ENCODE data around the gene SYNJ2.

Gene SYNJ2

GRCh38 chr6:158053377-158054313 is 72.0 kb downstream of the SYNJ2 start:
- DNase-seq (ENCODE audit: low read depth in 2 of 2, low spot score in 1 of 2), result no peak

- no peak for DNase-seq (ENCODE audit: low read depth in 2 of 2, low spot score in 1 of 2)
Measured at GRCh38 chr6:158056355-158056754, 74.7 kb downstream of the SYNJ2 start.

- no peak for DNase-seq (ENCODE audit: low read depth in 2 of 2, low spot score in 1 of 2)
Measured at GRCh38 chr6:158056804-158057203, 75.1 kb downstream of the SYNJ2 start.

GRCh38 chr6:158057213-158057987 is 75.7 kb downstream of the SYNJ2 start:
- no peak for DNase-seq (ENCODE audit: low read depth in 2 of 2, low spot score in 1 of 2)

DNA sequence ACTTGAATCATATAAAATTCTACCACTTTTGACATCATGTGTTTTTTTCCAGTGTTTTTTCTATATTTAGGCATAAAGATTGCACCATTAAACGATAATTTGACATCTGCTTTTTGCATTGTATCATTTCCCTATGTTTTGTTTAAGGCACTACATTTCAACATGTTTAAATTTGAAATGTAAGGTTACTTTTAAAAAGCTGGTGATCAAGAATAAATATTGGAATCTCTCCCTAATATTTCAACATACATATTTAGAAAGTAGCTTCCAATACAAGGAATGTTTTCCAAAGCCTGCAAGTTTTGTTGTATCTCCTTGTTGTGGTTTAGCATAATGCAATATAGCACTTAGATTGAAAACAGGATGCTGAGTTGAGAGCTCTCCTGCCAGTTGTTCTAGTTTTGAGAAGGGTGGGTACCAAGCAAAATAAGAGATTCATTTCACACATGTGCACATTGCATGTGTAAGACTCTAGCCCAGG is 76.5 kb downstream of the SYNJ2 start:
- DNase-seq (ENCODE audit: low read depth in 2 of 2, low spot score in 1 of 2), result no peak

DNA sequence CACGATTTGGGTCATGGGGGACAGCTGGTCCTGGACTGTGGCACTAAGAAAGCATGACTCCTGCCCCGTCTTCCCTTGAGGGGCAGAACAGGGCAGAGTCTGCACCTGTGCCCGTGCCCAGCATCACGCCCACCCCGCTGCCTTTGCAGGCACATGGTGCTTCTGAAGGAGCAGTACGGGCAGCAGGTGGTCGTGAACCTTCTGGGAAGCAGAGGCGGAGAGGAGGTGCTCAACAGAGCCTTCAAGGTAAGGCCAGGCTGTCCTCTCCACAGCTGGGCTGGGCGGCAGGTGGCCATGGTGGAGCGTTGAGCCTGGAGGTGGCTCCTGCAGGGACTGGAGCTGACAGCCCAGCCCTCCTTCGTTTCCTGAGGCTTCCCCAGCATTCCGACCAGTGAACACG is 77.4 kb downstream of the SYNJ2 start:
- DNase-seq (ENCODE audit: low read depth in 2 of 2, low spot score in 1 of 2), result no peak

DNA sequence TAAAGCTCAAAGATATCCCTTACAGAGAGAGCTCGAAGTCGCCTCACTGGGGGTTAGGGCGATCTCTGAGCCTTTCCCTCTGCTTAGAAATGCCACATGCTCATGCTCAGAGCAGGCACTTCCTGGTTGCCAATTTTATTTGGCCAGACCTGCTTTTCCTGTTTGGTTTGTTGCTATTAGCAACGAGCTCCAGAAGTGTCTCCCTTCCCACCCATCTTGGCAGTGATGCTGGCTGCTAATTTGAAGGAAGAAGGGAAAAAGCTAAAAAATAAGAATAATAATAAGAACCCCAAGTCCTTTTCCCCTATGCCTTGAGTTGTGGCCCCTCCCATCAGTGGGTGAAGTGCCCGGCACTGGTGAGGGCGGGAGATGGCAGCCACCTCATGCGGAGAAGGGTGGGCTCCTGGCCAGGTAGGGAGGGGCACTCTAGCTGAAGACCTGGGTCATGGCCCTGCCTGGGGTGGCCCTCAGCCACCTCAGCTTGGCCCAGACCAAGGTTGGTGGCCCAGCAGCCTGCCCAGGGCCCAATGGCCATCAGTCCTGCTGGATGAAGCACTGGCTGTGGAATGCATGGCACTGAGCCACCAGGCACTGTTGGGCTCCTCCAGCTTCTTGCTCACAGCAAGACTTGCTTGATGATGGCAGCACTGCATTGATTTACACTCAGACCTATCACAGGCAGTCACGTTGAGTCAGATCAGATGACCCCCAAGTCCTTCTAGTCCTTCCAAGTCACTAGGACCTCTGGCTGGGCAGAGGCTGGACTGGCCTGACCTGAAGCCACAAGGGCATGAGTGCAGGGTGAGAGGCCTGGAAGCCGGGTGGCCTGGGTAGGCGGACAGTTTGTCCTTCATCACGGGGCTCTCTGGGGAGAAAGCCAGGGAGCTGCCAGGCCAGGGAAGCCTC is 79.0 kb downstream of the SYNJ2 start:
- no peak for DNase-seq (ENCODE audit: low read depth in 2 of 2, low spot score in 1 of 2)

- no peak for DNase-seq (ENCODE audit: low read depth in 2 of 2, low spot score in 1 of 2)
Measured at GRCh38 chr6:158061361-158061708, 79.7 kb downstream of the SYNJ2 start.

DNA sequence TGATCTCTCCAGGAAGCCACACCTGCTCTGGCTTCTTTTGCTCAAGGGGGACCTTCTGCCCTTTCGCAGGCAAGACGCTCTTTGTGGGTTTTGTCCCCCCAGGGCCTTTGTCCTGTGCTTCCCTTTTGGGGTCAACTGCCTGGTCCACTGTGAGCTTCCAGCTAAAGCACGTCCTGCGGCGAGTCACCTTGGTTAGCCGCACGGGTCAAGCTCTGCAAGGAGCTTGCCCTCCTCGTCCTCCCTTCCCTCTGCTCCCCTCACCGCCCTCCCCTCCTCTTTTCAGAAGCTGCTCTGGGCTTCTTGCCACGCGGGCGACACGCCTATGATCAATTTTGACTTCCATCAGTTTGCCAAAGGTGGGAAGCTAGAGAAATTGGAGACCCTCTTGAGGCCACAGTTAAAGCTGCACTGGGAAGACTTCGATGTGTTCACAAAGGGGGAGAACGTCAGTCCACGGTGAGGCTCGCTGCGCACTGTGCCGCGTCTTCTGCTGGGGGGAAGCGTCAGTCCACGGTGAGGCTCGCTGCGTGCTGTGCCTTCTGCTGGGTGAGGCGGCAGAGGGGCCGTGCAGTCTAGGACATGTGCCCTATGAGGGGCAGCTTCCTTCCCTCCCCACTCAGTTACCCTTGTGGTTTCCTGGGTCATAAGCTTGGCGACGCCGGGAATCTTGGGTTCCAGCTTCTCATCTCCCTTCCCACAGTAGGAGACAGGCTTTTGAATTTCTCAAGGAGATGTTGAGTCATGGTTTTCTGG is 80.2 kb downstream of the SYNJ2 start:
- no peak for DNase-seq (ENCODE audit: low read depth in 2 of 2, low spot score in 1 of 2)

DNA sequence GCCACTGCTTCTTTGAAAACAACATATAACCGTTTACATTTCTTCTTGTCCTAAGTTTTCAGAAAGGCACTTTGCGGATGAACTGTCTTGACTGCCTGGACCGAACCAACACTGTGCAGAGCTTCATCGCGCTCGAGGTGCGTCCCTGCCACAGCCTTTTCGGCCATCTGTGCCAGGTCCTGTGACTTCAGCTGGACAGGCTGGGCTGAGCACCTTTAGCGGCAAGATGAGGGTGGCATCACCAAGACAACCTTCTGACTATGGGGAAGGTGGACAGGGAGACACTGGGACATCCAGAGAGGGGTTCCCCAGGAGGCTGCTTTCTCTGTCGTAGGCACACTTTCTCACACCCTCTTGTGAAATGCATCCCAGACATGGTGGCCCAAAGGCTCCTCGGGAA is 82.1 kb downstream of the SYNJ2 start:
- no peak for DNase-seq (ENCODE audit: low read depth in 2 of 2, low spot score in 1 of 2)

- no peak for DNase-seq (ENCODE audit: low read depth in 2 of 2, low spot score in 1 of 2)
Measured at GRCh38 chr6:158064725-158065251, 83.1 kb downstream of the SYNJ2 start.

DNA sequence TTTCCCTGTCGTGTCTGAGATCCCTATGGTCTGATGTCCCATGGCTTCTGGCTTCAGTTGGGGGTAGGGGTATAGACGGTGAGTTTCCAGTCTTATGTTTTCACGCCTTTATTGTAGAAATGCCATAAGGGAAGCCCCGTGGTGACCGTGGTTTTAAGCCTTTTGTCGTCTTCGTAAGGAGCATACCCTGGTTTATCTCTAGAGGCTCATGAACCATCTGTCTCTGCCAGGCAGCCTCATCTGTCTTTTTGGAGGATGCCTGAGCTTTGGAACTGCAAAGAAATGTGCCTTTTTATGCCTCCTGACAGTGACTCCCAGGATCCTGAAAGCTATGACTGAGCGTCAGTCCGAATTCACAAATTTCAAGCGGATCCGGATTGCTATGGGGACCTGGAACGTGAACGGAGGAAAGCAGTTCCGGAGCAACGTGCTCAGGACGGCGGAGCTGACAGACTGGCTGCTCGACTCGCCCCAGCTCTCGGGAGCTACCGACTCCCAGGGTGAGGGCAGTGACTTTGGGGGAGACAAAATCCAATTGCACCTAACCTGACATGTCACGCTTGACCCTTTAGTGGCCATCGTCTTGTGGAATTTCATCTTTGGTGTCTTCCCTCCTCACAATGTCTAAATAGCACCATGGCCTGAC is 84.6 kb downstream of the SYNJ2 start:
- no peak for DNase-seq (ENCODE audit: low read depth in 2 of 2, low spot score in 1 of 2)

GRCh38 chr6:158067436-158068015 is 85.9 kb downstream of the SYNJ2 start:
- no peak for DNase-seq (ENCODE audit: low read depth in 2 of 2, low spot score in 1 of 2)

DNA sequence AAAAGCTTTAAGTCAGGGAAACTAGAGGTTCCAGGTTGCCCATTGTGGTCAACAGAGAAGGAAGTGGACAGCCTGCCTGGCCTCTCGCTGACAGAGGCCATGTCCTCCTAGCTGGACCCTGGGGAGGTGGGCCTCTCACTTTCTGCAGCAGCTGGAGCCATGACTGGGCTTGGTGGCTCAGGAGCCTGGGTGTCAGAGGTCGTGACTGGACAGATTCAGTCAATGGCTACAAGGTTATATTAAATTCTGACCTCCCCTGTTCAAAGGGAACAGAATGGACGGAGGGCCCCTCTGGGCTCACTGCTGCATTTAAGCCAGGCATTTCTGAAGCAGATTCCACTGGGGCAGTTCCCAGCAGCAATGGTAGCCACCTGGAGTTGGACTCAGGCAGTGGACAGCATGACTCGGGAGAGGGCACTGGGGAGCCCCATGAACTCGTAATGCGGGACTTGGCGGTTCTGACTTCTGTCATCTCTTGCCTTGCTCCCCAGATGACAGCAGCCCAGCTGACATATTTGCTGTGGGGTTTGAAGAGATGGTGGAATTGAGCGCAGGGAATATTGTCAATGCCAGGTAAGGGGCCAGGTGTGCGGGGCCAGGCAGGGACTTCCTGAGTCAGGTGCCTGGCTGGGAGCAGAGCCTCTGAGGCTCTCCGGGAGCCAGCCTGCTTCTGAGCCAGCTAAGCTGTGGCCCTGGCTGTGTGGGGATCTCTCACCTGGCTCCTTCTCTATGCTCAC is 86.7 kb downstream of the SYNJ2 start:
- no peak for DNase-seq (ENCODE audit: low read depth in 2 of 2, low spot score in 1 of 2)

DNA sequence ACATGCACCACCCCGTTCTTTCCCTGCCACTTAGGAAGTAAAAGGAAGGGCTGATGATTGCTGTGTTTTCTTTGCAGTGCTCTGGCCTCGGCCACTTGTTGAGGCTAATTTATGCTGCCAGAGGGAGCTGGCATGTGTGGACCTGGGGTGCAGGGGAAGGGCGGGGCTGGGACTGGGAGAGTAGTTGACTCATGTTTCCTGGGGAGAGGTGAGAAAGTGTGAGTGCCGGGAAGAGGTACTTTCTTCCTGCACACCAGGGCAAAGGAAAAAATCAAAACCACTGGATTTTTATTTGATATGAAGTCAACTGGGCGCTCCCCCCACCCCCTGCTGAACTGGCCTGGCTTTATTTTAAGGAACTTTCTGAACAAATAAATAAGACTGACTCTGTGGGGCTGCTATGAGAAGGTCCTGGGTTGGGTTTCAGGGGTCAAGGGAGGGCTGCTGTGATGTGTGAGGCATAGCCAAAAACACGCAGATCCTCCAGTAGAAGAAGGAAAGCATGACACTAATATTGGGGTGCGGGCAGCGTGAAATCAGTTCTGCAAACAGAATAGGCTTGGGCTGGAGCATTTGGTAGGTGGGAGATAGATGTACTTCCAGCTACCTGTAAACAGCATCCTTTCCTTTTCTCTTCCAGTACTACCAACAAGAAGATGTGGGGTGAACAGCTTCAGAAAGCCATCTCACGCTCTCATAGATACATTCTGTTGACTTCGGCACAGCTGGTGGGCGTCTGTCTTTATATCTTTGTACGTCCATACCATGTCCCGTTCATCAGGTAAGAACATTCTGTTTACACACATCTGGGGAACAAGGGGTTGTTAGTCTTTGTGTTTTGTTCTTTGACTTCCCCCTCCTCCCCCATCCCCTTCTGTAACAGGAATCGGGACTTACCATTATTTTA is 87.5 kb downstream of the SYNJ2 start:
- no peak for DNase-seq (ENCODE audit: low read depth in 2 of 2, low spot score in 1 of 2)

DNA sequence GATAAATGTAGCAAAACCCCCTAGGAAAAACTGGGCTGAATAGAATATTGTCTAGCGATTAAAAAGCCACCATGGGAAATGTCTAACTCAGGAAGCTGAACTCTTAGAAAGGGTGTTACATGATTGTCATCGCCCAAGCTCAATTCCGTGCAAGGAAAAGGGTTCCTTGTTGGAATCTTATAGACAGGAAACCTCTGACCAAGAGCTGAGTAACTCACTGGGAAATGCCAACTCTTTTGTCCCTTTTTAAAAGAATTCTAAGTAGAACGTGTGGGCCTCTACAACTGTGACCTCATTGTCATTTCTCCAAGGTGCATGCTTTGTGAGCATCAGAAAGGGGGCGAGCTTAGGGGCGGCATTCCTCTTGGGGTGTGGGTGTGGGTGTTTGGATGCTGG is 88.1 kb downstream of the SYNJ2 start:
- no peak for DNase-seq (ENCODE audit: low read depth in 2 of 2, low spot score in 1 of 2)

DNA sequence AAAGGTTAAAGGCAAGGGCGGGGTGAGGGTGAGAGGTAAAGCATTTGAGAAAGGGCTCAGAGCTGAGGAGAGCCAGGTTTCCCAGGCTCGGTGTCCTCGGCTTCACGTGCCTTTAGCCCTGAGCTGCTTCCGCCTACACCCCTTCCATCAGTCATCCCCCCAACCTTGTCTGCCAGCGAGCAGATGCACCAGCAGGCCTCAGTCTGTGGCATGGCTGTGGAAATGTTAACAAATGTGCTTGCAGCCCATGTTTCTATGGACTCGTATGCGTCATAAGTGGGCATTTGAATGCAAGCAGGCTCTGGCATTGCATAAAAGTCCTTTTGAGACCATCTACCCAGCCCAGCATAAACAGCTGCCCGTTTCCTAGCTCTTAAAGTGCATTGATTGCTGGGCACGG is 88.8 kb downstream of the SYNJ2 start:
- no peak for DNase-seq (ENCODE audit: low read depth in 2 of 2, low spot score in 1 of 2)

Data from stimulated activated CD8-positive, alpha-beta memory T cell treated with anti-CD3 and anti-CD28 coated beads, Interleukin-4, amount 100 ng/mL, for 1 hour (primary cell).